Activated naive CD4-positive, alpha-beta T cell treated with Interleukin-2 at 50 U/mL for 16 hours (primary cell): ENCODE data around the gene MTHFSD.

Experiments
- DNase-seq: peaks from one replicate; pipeline ENCODE4 v3.0.0-alpha.2; 2020

Gene MTHFSD

DNA sequence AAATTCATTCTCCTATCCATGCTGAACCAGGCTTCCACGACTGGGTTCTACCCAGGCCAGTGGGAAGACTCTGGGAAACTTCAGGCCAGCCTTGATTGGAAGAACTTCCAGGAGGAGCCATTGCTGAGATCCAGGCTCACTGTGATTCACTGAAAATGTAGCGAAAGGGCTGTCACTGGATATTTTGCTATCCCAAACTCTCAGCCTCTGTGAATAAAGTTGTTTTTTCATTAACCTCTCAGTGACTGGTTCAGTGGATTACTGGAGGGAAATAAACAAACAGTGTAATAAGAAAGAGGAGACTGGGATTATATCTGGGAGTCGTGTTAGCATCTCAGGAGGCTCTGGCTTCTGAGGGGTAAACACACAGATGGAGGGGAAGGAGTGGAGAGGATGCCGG lies 26.4 kb upstream of the MTHFSD start:
- no peak for DNase-seq

DNA sequence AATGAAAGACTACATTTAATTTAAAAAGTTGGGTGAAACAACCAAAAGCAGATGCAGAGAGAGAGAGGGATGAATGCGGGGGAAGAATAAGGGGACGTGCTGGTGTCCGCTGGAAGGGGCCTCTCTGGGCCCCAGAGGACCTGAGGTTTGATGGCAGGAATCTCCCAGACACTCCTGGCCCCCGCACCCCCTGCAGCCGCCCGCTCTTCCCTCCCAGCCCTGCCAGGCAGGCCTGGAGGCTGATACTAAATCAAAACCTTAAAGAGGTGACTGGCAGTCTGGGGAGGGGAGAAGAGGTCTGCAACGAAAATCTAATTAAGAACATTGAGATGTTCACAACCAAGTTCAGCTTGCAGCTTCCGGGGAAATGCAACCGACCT lies 25.7 kb upstream of the MTHFSD start:
- no peak for DNase-seq

DNA sequence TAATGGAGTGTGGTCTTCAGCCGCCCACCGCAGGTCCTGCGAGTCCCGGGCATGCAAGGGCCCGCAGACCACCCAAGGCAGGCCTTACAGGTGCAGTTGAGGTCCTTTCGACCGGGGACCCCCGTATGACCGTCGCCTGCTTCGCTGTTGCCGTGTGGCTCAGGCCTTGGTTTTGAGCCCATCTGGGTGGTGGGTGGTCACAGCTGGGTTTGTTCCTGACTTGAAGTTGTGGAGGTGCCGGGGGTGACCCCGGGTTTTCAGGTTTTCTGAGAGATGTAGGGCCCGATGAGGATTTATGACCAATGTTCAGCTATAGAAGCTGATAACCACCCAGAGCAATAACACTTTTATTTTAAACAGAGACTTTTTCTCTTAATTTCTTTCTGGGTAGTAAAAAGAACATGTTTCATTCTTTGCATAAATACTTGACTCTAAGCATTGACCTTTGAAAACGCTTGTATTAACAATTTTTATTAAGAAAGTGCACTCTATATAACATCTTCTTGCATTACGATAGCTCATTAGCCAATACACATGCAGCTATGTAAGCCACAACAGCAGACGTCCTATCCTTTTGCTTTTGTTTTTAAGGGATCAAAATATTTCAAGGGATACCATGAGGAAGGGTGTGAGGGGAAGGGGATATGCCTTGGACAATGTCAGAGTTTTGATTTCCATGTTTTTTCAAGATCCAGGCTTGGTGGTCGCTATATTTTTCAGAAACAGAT lies 25.2 kb upstream of the MTHFSD start:
- DNase-seq = no peak

DNA sequence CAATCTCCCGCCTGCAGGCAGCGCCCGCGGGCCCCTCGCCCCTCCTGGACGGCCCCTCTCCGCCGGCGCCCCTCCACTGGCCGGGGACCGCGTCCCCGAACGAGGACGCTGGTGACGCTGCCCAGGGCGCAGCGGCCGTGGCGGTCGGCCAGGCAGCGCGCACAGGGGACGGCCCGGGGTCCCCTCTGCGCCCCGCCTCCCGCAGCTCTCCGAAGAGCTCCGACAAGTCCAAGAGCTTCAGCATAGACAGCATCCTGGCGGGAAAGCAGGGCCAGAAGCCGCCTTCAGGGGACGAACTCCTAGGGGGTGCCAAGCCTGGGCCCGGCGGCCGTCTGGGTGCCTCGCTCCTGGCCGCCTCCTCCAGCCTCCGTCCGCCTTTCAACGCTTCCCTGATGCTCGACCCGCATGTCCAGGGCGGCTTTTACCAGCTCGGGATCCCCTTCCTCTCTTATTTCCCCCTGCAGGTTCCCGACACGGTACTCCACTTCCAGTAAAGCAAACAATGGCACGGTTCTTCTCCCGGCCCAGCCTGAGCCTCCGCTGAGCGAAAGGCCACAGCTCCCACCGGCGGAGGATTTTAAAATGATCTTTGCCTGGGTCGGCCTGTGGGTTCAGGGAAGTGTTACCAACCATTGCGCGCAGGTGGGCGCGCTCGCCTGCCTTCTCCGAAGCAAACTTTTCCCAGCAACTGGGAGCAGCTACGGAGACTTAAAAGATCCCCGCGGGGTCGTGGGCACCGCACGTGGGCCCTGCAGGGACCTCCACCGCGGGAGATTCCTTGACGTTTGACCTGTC lies 24.4 kb upstream of the MTHFSD start:
- DNase-seq = no peak

DNA sequence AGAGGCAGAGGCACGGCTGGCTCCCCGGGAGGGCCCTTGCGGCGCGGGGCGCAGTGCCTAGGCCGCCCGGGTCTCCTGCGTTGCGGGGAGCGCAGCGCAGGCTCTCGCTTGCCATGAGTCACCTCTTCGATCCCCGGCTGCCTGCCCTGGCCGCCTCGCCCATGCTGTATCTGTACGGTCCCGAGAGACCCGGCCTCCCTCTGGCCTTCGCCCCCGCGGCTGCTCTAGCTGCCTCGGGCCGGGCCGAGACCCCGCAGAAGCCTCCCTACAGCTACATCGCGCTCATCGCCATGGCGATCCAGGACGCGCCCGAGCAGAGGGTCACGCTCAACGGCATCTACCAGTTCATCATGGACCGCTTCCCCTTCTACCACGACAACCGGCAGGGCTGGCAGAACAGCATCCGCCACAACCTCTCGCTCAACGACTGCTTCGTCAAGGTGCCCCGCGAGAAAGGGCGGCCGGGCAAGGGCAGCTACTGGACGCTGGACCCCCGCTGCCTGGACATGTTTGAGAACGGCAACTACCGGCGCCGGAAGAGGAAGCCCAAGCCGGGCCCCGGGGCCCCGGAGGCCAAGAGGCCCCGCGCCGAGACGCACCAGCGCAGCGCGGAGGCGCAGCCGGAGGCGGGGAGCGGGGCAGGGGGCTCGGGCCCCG lies 23.7 kb upstream of the MTHFSD start:
- DNase-seq = no peak

DNA sequence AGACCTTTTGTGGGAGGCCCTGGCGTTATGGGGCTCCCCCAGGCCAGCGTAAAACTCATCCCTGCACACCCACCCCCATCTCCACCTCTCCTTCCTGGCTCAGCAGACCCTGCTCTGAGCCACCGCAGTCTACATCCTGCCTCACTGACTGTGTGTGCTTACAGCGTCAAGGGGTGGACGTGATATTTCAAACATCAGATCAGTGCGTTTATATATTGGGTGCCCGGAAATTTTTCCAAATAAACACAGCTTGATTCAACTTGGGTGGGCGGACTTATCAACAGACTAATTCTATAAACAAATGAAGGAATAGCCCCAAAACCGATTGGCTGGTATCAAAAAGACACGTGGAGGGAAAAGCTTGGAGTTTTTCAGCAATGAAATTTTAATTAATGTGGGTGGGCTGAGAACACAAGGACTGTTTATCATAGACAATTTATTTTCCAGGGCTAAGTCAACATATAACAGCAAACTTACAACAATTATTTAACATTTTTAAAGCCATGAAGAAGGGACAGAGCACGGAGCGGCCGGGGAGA lies 23.1 kb upstream of the MTHFSD start, which contains the start of gene FOXL1:
Gene FOXL1 (plus strand): TSS at position 489 of the 539 bp plus-strand sequence. CDS start 175 bp downstream, outside the sequence.
- no peak for DNase-seq

DNA sequence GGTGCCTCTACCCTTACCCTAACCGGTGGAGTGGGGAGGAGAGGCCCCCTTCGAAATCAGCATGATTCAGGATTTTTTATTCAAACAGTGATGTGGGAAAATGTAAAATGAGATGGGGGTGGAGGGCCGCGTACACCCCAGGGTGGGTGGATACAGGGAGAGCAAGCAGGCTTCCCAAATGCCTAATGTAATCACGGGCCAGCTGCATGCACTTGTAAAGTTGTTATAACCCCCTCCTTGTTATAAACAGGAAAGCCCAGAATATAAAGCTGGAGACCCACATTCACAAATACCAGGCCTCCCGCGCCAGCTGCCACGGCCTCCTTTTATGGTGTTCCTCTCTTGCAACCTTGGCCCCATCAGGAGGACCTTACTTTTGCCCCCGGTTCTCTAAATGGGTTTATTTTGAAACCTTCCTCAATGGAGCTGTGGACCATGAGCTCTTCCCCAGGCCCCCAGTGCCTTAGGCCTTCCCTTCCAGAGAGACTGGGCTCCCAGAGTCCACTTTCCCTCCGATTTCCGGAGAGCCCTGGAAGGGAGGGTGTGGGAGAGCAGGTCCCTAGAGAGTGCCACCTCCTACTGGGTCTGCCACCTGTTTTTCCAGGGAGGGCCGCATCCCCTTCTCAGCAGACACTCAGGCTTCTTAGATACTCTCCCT lies 22.4 kb upstream of the MTHFSD start:
- DNase-seq = no peak

DNA sequence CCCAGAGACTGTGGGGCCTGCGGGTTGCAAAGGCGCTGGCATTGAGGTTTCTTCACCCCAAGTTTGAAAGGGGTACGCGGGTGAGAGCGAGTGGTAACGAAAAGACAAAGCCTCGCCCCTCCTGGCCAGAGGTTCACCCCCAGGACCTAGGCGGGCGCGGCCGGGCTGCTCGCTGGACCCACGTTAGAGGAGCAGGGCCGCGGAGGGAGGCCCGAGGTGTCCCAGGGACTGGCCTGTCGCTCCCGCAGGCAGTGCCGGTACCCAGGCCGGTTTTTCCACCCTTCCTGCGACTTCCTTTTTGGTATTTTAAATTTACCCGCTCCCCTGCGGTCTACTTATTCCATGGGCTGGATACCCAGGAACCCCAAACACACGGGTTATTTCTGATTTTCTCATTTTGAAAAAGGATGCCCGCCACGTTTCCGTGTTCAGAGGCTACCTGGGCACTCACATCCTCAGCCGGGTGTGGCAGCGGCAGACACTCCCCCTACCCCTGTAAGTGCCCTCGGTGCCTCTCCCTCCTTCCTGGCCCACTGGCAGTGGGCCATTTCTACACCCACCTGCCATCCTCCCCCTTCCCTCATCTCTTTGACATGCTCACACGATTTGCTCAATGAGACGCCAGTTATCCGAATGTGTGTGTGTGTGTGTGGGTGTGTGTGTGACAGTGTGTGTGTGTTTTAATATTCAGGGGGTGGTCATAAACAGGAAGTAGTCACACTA lies 21.7 kb upstream of the MTHFSD start:
- DNase-seq = no peak

DNA sequence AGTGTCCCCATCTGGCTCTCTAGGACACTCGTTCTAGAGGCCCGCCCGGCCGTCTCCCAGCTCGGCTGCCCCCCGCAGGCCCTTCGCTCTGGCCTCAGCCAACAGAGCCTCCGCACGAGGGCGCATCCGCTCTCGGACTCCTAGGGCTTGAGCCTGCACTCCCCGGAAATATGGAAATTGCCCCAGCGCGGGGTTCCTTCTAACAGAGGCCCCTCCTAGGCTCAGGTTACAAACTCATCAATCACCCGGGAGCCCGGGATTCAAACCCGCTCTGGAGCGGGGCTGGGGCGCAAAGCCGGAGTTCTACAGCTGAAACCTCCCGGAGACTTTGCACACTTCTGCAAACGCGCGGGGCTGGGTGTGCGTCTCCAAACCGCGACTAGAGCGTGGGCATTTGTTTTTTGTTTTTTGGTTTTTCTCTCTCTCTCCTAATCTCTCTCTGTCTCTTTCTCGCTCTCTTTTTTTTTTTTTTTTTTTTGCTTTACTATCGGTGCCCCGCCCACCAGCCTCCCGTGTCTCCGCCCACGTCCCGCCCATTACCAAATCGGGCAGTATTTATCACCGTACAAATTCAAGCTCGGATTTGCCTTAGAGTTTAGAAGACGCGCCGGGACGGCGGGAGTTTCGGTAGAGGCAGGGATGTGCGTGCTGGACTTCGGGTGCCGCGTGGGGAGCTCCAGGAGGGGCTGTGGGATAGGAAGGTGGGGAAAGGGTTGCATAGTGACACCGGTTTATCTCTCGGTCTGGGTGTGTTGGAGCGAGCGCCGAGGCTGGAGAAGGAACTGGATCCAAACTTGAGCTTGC lies 20.9 kb upstream of the MTHFSD start:
- peak; percentile 43 for DNase-seq

DNA sequence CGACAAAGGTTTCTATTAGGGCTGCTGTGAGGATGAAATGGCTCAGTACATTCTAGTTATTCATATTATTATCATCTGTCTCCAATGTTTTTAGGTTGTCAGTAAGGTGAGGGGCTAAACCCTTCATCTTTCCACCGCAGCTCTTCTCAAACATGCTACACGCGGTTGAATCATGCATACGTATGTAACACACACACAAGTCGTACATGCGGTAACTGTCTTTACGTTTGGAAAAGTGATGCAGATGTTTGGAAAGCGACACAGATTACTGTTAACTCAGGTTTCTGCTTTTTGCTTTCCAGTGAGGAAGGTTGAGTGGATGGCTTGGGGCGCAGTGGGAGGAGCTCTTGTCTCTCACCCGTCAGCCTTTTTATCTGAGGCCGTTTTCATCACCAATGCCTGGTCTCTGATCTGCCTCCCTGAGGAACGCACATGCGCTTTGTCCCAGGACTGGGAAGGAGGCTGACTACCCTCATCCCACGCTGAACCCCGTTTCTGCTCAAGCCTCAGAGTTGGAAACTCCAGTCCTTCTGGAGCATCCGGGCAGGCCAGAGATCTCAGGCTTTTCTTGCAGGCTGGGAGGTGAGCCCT lies 20.2 kb upstream of the MTHFSD start:
- DNase-seq = no peak

DNA sequence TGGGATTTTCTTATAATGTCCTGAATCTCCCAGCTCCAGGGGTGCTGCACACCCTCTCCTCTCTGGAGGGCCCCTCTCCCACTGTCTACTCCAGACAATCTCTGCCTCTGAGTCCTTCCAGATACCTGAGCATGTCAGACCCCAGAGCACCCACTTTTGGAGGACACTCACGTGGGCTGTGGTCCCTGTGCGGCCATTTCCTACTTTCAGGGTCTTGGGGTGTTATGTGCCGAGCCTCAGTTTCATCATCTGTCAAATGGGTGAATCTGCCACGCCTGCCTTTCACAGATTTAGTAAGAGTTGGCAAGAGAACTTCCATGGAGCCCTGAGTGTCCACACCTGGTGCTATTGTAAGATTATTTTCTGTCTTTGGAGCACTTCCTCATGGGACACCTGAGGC lies 19.6 kb upstream of the MTHFSD start:
- no peak for DNase-seq

DNA sequence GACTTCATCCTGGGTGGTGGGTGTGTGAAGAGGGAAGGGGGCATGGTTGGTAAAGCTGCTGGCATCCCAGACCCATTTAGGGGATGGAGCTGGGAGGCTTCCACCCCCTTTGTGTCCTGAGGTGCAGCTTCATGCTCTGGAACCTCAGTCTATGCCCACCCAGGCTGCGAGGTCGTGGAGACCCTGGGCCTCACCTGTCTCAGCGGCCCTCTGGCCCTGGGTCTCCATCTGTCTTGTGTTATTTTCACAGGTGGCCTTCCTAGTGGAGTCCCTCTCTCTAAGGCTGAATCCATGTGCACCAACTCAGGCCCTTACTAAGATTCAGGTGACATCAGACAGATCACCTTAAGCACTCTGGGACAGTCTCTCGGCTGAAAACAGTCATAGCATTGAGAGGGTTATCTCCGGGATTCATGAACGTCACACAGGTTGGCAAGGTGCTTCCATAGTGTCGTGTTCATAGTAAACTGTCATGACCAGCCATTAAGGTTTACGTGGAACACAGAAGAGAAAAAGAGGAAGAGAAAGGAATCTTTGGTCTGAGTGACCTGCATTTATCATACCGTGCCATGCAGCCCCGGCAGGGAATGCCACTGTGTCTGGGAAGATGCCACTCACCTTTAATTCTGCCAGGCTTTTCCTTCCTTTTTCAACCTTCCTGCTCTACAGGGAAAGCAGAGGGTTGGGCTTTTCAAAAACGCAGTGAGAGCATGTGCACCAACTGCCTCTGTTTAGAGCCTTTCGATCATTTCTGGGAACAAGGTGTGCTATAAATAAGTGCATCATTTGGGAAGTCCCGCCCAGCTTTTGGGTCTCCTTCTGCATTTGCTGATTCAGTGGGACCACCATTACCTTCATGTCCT lies 18.8 kb upstream of the MTHFSD start:
- DNase-seq = no peak

DNA sequence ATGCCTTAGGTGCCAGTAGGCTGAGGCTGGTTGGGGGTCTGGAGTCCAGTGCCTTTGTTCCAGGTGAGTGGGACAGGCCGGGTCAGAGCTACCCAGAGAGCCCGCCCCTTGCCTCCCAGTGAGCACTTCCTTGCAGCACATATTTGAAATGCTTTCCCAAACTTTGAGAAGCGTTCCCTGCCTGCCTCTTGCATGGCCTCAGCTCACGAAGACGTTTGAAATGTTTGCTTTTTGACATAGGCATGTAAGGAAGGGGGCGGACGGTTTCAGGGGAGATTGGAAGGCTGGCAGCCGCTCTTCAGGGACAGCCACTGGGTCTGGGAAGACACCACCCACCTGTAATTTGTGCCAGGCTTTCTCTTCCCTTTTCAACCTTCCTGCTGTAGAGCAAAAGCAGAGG lies 18.2 kb upstream of the MTHFSD start:
- DNase-seq = no peak

DNA sequence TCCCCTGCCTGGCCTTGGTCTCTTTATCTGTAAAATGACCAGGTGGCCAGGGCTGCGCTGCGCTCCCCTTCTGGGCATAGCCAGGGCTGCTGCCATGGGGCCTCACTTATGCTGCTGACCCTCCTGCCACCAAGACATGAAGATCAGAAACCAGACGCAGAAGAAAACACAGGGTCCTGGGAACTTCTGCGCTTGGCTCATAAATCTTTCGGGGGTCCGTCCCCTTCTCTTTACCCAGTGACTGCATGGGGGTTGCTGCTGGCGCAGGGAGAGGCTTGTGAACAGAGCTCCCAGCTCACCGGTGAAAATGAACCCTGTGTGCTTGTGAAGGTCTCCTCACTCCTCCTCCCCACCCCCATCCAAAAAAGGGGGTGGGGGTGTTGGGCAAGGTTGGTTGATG lies 17.6 kb upstream of the MTHFSD start:
- no peak for DNase-seq

DNA sequence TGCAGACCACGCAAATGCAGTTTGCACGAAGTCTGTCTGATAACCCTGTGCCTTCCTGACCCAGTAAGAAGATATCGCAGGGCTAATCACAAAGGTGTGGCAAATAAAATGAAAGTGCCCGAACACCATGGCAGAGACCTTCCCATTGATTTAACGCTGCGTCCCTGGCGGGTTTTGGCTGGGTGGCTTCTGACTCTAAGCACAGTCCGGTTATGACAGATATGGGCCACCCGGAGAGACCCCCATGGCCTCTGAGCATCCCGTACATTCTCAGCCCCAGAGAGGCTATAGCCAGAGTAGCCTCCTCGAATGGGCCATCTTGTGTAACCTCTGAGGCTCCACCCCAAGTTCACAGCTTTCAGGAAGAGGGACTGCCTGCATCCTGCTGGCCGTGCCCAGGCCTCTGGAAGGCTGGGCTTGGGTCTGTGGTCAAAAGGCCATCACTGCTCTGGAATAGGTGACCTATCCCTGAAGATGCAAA lies 17.0 kb upstream of the MTHFSD start:
- no peak for DNase-seq

DNA sequence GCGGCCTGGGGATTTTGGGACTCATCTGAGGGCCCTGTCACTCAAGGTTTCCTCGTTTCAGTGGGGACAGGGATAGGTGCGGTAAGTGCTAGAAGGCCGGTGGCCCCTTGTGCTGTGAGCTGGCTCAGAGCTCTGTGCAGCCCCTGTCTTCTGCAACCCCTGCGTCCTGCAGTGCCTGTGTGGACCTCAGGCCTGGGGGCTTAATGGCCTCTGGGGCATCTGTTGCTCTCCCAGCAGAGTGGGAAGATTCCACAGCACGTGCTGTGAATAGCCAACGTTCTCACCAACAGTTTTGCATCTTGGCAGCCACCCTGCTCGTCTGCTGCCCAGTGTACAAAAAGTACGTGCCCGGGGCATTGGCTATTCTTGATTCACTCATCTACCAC lies 16.5 kb upstream of the MTHFSD start:
- no peak for DNase-seq

DNA sequence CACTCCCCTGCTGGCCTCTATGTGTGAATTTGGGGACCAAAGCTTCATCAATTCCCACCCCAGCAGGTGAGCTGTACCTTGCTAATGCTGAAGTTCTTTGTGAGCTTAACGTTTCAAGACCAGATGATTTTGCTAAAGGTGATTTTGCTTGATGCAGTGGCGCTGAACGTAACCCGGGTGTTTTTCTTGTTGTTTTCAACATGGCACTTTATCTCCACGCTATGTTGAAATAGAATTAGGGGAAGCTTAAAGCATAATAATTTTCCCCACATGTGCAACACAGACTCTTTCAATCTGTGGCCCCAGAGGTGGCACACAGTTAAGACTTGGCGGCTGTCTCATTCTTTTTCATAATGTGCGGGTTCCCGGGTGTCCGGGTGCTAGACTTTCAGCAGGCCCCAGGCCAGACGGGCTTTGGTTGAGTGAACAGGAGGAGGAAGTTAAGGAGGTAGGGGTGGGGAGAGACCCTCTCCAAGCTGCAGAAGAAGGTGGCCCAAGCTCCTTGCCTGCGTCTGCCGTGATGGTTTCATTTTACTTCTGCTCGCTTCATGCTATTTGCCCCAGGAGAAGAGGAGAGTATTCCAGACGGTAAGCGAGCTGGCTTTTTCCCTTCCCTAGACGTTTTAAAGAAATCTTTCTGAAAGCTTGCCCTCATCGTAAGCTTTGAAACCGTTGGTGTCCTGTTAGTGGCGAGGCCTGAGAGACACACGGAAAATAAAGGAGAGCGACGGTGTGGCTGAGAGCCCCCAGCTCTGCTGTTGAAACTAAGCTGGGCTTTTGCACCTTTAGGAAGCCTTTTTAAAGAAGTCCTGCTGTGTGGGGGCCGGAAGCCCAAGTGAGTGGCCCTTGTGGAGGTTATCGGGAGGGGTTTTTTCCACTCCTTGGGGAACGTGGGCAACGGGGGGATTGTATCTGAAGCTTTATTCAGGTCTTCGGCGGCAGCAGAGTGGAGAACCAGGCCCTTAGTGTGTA lies 15.8 kb upstream of the MTHFSD start:
- DNase-seq = no peak

DNA sequence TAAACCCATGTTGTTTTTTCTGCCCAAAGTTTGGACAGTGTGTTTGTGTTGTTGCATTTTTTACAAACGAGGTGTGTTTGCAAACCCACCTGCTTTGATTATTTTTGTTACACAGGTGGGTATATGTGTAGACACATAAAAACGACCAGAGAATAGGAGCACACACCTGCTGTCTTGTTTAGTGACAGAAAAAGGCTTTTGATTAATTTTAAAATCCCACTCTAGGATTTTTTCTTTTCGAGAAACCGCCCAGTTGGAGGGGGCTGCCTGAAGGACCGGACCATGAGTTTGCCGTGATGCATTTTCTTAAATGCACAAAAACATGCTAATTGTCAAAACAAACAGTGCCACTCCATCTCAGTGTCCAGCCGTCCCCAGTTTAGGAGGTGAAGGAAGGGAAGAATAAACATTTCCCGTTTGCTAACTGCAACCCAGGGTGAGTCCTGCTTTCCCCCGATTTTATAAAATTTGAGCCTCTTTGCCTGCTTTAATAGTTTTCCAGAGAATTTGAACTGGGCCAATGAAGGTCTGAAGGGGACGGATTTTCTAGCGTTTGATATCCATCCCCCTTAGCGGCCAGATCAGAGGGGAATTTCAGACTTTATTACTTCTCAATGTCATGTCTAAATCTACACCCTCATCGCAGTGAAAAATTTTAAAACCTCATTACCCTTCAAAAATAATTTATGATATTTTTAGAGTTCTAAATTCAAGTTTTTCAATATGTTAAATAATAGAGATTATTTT lies 14.8 kb upstream of the MTHFSD start:
- DNase-seq = no peak
